22Rv1 (cell line): ENCODE measurements around the gene C2orf49.

Source experiments
- H3K27ac ChIP-seq: fragments of 450-650 bp; 2 replicates; pipeline ENCODE4 v1.5.1; 2017
- CTCF ChIP-seq: fragments of 450-650 bp; IDR thresholded peaks from 2 replicates; pipeline ENCODE4 v1.5.1; 2017; ENCODE audit warnings: mild to moderate bottlenecking
- ZFX ChIP-seq: fragments of 450-650 bp; IDR thresholded peaks from 2 replicates; pipeline ENCODE4 v1.6.1; 2017; ENCODE audit warnings: antibody characterized with exemption, borderline replicate concordance

C2orf49 gene

GRCh38 chr2:105327690-105328089, 9.7 kb upstream of the C2orf49 start:
- no peak for TF ChIP-seq CTCF
- no peak for TF ChIP-seq ZFX
- H3K27ac ChIP-seq = no peak overlapping the region

- TF ChIP-seq CTCF (no peak), ZFX (no peak)
- H3K27ac ChIP-seq = peak overlapping the region; percentile 71
Observed at GRCh38 chr2:105328281-105329196, 8.8 kb upstream of the C2orf49 start.

GRCh38 chr2:105329197-105329554, 8.2 kb upstream of the C2orf49 start:
- no peak for TF ChIP-seq CTCF
- no peak for TF ChIP-seq ZFX
- H3K27ac ChIP-seq = peak overlapping the region; percentile 71

- H3K27ac ChIP-seq = peak within 1 kb of the TSS; percentile 71
- TF ChIP-seq ZFX = no peak
Observed at GRCh38 chr2:105329561-105330495, 7.5 kb upstream of the C2orf49 start, which contains the start of gene TGFBRAP1. TGFBRAP1 (minus strand) TSS chr2:105329735; CDS start chr2:105308301, 21,434 bp downstream.

- no peak overlapping the region for H3K27ac ChIP-seq
- no peak for TF ChIP-seq ZFX
Observed at GRCh38 chr2:105330681-105331375, 6.5 kb upstream of the C2orf49 start.

GRCh38 chr2:105334211-105334610, 3.1 kb upstream of the C2orf49 start:
- no peak overlapping the region for H3K27ac ChIP-seq
- no peak for TF ChIP-seq CTCF
- no peak for TF ChIP-seq ZFX

GRCh38 chr2:105335469-105335868, 1.9 kb upstream of the C2orf49 start:
- TF ChIP-seq ZFX = no peak
- H3K27ac ChIP-seq = no peak overlapping the region

GRCh38 chr2:105336786-105337121, 586 bp upstream of the C2orf49 start:
- no peak for TF ChIP-seq ZFX
- H3K27ac ChIP-seq = peak overlapping the region; percentile 89

GRCh38 chr2:105338020-105338385, 663 bp downstream of the C2orf49 start:
- TF ChIP-seq CTCF = no peak
- TF ChIP-seq ZFX = no peak
- H3K27ac ChIP-seq = peak overlapping the region; percentile 89
